Immature natural killer cell (primary cell): ENCODE results near the gene OXNAD1. TPM values are rescaled to one million over a fixed set of nuclear protein-coding genes. Genes with fewer than 3 reads are reported as not detected.

Experiments
- DNase-seq, 3 donors: peaks; one replicate each; pipeline ENCODE4 v3.0.0; 2022; ENCODE audit warnings: mixed read lengths in 1 of 3
- H3K27ac Mint-ChIP-seq, 6 donors: one replicate each; pipeline ENCODE4 v1.8.0; 2020; ENCODE audit warnings: mixed read lengths in 6 of 6, mild to moderate bottlenecking in 5 of 6, inconsistent platforms in 4 of 6, moderate library complexity in 3 of 6
- H3K27me3 Mint-ChIP-seq, 3 donors: one replicate each; pipeline ENCODE4 v1.8.0; 2020 to 2021; ENCODE audit warnings: low read depth in 3 of 3, mild to moderate bottlenecking in 3 of 3, mixed read lengths in 3 of 3, moderate library complexity in 3 of 3, inconsistent platforms in 1 of 3
- H3K36me3 Mint-ChIP-seq, 3 donors: one replicate each; pipeline ENCODE4 v1.8.0; 2020; ENCODE audit warnings: mixed read lengths in 3 of 3, inconsistent platforms in 2 of 3, mild to moderate bottlenecking in 2 of 3
- H3K4me1 Mint-ChIP-seq, 2 donors: one replicate each; pipeline ENCODE4 v1.8.0; 2020; ENCODE audit warnings: inconsistent platforms in 2 of 2, mild to moderate bottlenecking in 2 of 2, mixed read lengths in 2 of 2, moderate library complexity in 1 of 2
- H3K4me3 Mint-ChIP-seq, 5 donors: one replicate each; pipeline ENCODE4 v1.8.0; 2020; ENCODE audit warnings: mild to moderate bottlenecking in 5 of 5, mixed read lengths in 5 of 5, inconsistent platforms in 3 of 5, moderate library complexity in 3 of 5
- H3K9me3 Mint-ChIP-seq, 6 donors: one replicate each; pipeline ENCODE4 v1.8.0; 2020; ENCODE audit warnings: mild to moderate bottlenecking in 6 of 6, mixed read lengths in 6 of 6, inconsistent platforms in 4 of 6, moderate library complexity in 3 of 6
- polyA plus RNA-seq, 3 donors: library from polyadenylated mRNA; unstranded; fragments of 300-500 nt; fragmentation: Illumina TruSeq; gene quantifications; one replicate each; pipeline ENCODE4 v1.2.3, GENCODE V29; 2021

The OXNAD1 gene
- polyA plus RNA-seq, result 10 to 100 TPM; 22.0 to 27.3 (median 23.8) TPM

GRCh38 chr3:16264708-16265454 lies at the start of gene OXNAD1, which contains the start of gene DPH3:
OXNAD1 (plus strand) TSS chr3:16265212; CDS start chr3:16270953, 5,741 bp downstream.
DPH3 (minus strand) TSS chr3:16264943; CDS start chr3:16264876, 67 bp downstream.
- Mint-ChIP-seq H3K27ac (peak within 1 kb of the TSS; percentile 97 to 100 (median 100)), H3K4me1 (peaks cover 0 to 23% of the 10 kb centered on the region in 2 donors), H3K4me3 (peak within 1 kb of the TSS; percentile 97 to 100 (median 99)), H3K36me3 (peaks cover 2 to 6% (median 3%) of the 10 kb centered on the region in 3 donors), H3K9me3 (no peaks in the 10 kb centered on the region), H3K27me3 (peaks cover 11 to 13% (median 12%) of the 10 kb centered on the region in 3 donors)
- DNase-seq, result peak; percentile 99

- peaks cover 3 to 8% (median 5%) of the 10 kb centered on the region in 3 donors for H3K27me3 Mint-ChIP-seq
- H3K4me3 Mint-ChIP-seq, result no peak overlapping the region
- no peak for DNase-seq
- no peaks in the 10 kb centered on the region for H3K36me3 Mint-ChIP-seq
- no peaks in the 10 kb centered on the region for H3K4me1 Mint-ChIP-seq
- no peak overlapping the region for H3K27ac Mint-ChIP-seq
- no peaks in the 10 kb centered on the region for H3K9me3 Mint-ChIP-seq
Measured at GRCh38 chr3:16216373-16216935, 48.6 kb upstream of the OXNAD1 start.

- Mint-ChIP-seq H3K4me1 (peaks cover 0 to 1% of the 10 kb centered on the region in 2 donors), H3K27me3 (peaks cover 0 to 8% (median 2%) of the 10 kb centered on the region in 3 donors), H3K4me3 (no peak overlapping the region), H3K27ac (no peak overlapping the region), H3K36me3 (no peaks in the 10 kb centered on the region), H3K9me3 (no peaks in the 10 kb centered on the region)
- DNase-seq, result no peak
Measured at GRCh38 chr3:16219777-16220176, 45.2 kb upstream of the OXNAD1 start.

GRCh38 chr3:16221990-16222389 lies 43.0 kb upstream of the OXNAD1 start:
- Mint-ChIP-seq H3K27ac (no peak overlapping the region), H3K4me1 (peaks cover 0 to 1% of the 10 kb centered on the region in 2 donors), H3K9me3 (peaks cover 0 to 3% (median 0%) of the 10 kb centered on the region in 6 donors), H3K27me3 (peaks cover 0 to 4% (median 0%) of the 10 kb centered on the region in 3 donors), H3K36me3 (no peaks in the 10 kb centered on the region), H3K4me3 (no peak overlapping the region)
- no peak for DNase-seq

GRCh38 chr3:16222547-16222946 lies 42.5 kb upstream of the OXNAD1 start:
- no peaks in the 10 kb centered on the region for H3K36me3 Mint-ChIP-seq
- H3K4me1 Mint-ChIP-seq, result peaks cover 0 to 1% of the 10 kb centered on the region in 2 donors
- peaks cover 0 to 4% (median 0%) of the 10 kb centered on the region in 3 donors for H3K27me3 Mint-ChIP-seq
- peaks cover 0 to 3% (median 0%) of the 10 kb centered on the region in 6 donors for H3K9me3 Mint-ChIP-seq
- H3K4me3 Mint-ChIP-seq, result no peak overlapping the region
- H3K27ac Mint-ChIP-seq, result no peak overlapping the region
- DNase-seq, result no peak

- Mint-ChIP-seq H3K4me1 (peaks cover 0 to 1% of the 10 kb centered on the region in 2 donors), H3K27ac (no peak overlapping the region)
Measured at GRCh38 chr3:16224325-16224724, 40.7 kb upstream of the OXNAD1 start.

GRCh38 chr3:16227566-16227965 lies 37.4 kb upstream of the OXNAD1 start:
- Mint-ChIP-seq H3K27ac (no peak overlapping the region), H3K9me3 (peaks cover 0 to 3% (median 0%) of the 10 kb centered on the region in 6 donors), H3K36me3 (no peaks in the 10 kb centered on the region), H3K4me3 (no peak overlapping the region), H3K27me3 (peaks cover 0 to 9% (median 5%) of the 10 kb centered on the region in 3 donors), H3K4me1 (peaks cover 0 to 1% of the 10 kb centered on the region in 2 donors)
- DNase-seq, result no peak

More at GRCh38 chr3:16224325-16224724, 40.7 kb upstream of the OXNAD1 start:
- Mint-ChIP-seq H3K9me3 (peaks cover 0 to 3% (median 0%) of the 10 kb centered on the region in 6 donors), H3K27me3 (peaks cover 0 to 4% (median 0%) of the 10 kb centered on the region in 3 donors), H3K36me3 (no peaks in the 10 kb centered on the region), H3K4me3 (no peak overlapping the region)
- DNase-seq, result no peak

- Mint-ChIP-seq H3K4me1 (no peaks in the 10 kb centered on the region), H3K4me3 (no peak overlapping the region), H3K27ac (no peak overlapping the region), H3K36me3 (no peaks in the 10 kb centered on the region), H3K27me3 (peaks cover 0 to 9% (median 8%) of the 10 kb centered on the region in 3 donors), H3K9me3 (peaks cover 0 to 3% (median 0%) of the 10 kb centered on the region in 6 donors)
- DNase-seq, result no peak
Measured at GRCh38 chr3:16229681-16230080, 35.3 kb upstream of the OXNAD1 start.

- Mint-ChIP-seq H3K36me3 (no peaks in the 10 kb centered on the region), H3K4me3 (no peak overlapping the region), H3K27ac (no peak overlapping the region), H3K9me3 (no peaks in the 10 kb centered on the region), H3K4me1 (no peaks in the 10 kb centered on the region), H3K27me3 (peaks cover 0 to 8% (median 5%) of the 10 kb centered on the region in 3 donors)
- DNase-seq, result no peak
Measured at GRCh38 chr3:16231983-16232382, 33.0 kb upstream of the OXNAD1 start.

GRCh38 chr3:16233806-16234205 lies 31.2 kb upstream of the OXNAD1 start:
- Mint-ChIP-seq H3K4me3 (no peak overlapping the region), H3K36me3 (no peaks in the 10 kb centered on the region), H3K4me1 (no peaks in the 10 kb centered on the region), H3K27me3 (peaks cover 2 to 8% (median 5%) of the 10 kb centered on the region in 3 donors), H3K27ac (no peak overlapping the region), H3K9me3 (no peaks in the 10 kb centered on the region)
- no peak for DNase-seq

- Mint-ChIP-seq H3K36me3 (no peaks in the 10 kb centered on the region), H3K27me3 (peaks cover 2 to 8% (median 5%) of the 10 kb centered on the region in 3 donors), H3K9me3 (no peaks in the 10 kb centered on the region), H3K27ac (no peak overlapping the region), H3K4me1 (no peaks in the 10 kb centered on the region), H3K4me3 (no peak overlapping the region)
- no peak for DNase-seq
Measured at GRCh38 chr3:16234281-16234680, 30.7 kb upstream of the OXNAD1 start.

- Mint-ChIP-seq H3K4me3 (no peak overlapping the region), H3K9me3 (no peaks in the 10 kb centered on the region), H3K36me3 (peaks cover 0 to 3% (median 0%) of the 10 kb centered on the region in 3 donors), H3K27me3 (peaks cover 0 to 4% (median 2%) of the 10 kb centered on the region in 3 donors), H3K27ac (no peak overlapping the region), H3K4me1 (no peaks in the 10 kb centered on the region)
- no peak for DNase-seq
Measured at GRCh38 chr3:16236030-16236639, 28.9 kb upstream of the OXNAD1 start.

GRCh38 chr3:16236856-16237393 lies 28.1 kb upstream of the OXNAD1 start:
- H3K27ac Mint-ChIP-seq, result no peak overlapping the region

More at GRCh38 chr3:16236856-16237393, 28.1 kb upstream of the OXNAD1 start:
- peaks cover 0 to 3% (median 0%) of the 10 kb centered on the region in 3 donors for H3K36me3 Mint-ChIP-seq
- no peaks in the 10 kb centered on the region for H3K4me1 Mint-ChIP-seq
- DNase-seq, result no peak
- no peak overlapping the region for H3K4me3 Mint-ChIP-seq
- peaks cover 0 to 3% (median 2%) of the 10 kb centered on the region in 3 donors for H3K27me3 Mint-ChIP-seq
- no peaks in the 10 kb centered on the region for H3K9me3 Mint-ChIP-seq
